HG02840 (cell line): ENCODE measurements around the gene BCAT1.
"Not testable (repeated sequence)": the region's sequence is repeated elsewhere in the genome, so short reads cannot be mapped to it uniquely, and the experiment has no call there.

Source experiments
- ATAC-seq: cut with Tn5 transposase; IDR thresholded peaks from one replicate; pipeline ENCODE4 v1.9.1; 2021; ENCODE audit warnings: mild to moderate bottlenecking, moderate library complexity, moderate number of reproducible peaks; ENCODE audit not compliant: unreplicated experiment, low FRiP score

Gene BCAT1

DNA sequence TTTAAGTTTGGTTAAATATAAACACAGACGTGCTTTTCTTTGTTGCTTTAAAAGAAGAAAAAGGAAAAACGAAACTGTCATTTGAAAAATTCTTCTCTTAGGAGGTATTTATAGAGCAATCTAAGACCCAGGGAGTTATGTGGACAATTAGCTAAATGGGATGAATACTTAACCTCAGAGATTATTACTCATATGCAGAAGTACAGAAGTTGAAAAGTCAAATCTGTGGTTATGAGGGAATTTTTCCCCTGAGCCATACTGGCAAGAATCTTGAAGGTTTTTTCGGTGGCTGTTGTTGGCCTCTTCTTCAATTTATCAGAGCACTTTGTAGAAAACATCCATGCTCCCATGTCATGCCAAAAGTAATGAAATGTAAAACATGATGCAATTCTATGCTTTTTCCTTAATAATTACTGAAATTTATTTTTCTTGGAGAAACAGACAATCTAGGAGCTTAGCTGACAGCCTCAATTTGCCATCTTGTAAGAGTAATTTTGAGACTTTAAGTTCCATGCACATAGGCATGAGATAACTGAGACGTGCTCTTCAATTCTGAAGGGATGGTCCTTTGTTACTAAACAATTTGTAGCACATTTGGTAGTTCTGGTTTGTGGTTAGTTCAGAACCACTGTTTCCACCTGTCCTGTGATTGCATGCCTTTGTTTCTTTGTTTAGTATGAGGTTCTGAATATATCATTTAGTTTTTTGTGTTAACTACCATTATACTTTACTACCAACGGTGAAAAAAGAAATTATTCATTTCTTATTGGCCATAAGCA lies 126.6 kb downstream of the BCAT1 start:
- peak; percentile 75 for ATAC-seq

DNA sequence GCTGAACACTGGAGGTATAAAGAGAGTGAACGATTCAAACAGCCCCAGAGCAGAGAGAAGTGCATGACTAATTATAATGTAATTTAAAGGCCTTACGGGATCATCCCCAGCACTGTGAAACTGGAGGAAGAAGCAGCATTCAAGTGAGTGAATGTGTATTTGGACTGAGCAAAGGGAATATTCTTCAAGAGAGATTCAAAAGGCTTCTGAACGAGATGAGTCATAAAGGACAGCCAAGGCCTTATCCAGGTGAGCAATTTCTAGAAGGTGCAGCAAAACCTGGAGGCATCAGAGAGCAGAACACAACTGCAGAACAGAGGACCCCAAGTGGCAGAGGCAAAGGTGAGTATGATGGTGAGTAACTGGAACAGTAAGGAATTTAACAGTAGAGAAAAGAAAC lies 127.2 kb downstream of the BCAT1 start:
- ATAC-seq = peak; percentile 56

DNA sequence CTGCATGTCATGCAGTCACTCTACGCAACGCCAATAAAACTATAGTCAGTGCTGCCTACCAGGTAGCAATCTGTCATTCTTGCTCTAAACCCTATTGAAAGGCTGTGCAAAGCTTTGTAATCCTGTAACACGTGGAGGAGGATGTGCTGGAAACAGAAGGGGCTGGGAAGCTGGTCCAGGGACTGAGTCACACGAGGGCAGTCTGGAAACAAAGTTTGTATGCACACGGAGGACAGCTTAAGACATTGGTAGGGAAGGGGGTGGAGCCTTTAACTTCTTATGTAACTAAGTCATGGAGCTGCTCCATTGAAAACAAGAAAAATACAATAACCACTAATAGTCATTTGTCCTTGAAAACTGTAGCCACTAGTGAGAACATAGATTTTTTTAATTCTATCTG lies 128.0 kb downstream of the BCAT1 start:
- no peak for ATAC-seq

DNA sequence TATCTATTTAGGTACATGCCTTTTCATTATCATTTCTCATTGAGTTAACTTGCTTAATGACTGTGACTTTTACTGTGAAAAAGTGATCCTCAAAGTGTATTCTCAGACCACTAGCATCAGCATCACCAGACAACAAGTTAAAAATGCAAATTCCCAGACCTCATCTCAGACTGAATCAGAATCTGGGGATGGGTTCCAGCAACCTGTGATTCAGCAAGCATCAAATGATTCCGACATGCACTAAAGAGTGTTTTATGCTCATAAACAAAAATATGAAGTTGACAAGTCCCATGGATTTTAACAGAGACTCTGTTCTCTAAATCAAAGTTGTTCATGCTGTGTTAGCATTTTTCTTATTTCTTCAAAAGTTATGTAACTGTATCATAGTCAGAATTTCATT lies 130.6 kb downstream of the BCAT1 start:
- ATAC-seq = no peak

DNA sequence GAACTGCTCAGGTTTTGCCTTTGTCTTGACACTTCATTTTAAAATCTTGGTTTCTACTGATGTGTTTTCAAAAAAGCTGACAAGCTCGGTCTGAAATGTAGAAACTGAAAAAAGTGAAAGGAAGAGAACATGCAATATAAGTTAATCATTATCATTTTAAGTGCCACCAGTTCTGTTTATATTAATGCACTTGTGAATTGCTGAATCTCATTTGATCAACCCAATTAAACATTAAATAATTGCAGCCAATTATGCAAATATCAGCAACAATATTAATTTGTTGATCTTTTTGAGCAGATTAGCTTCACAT lies 133.8 kb downstream of the BCAT1 start:
- ATAC-seq = peak; percentile 36

DNA sequence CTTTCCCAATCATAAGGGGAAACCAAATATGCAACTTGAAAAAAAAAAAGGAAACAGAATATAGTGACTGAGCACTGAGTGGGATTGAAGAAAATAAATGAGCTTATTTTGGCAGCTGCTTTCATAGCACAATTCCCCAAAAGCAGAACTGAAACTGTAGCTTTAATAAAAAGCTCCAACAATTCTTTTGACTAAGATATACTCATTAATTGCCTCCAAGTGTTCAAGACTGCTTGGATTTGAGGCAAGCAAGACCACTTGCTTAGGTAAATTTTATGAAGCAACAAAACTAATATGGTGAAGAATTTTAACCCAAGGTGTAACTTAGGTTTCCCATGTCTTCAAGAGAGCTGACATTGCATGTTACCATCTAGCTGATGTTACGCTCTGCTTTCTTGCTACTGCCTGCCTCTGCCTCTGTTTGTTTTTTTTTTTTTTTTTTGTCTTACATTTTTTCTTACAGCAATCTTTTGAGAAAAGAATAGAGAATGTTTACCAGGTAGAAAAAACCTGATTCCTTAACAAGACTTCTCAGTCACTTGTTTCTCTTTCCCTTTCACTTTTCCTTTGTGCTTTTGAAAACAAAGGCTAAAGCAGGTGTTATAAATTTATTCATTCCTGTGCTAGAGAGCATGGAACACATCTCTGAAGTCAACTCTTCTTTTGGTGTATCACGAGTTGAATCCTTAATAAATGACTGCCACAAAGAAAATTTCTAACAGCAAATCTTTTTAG lies 134.4 kb downstream of the BCAT1 start:
- peak; percentile 82 for ATAC-seq

DNA sequence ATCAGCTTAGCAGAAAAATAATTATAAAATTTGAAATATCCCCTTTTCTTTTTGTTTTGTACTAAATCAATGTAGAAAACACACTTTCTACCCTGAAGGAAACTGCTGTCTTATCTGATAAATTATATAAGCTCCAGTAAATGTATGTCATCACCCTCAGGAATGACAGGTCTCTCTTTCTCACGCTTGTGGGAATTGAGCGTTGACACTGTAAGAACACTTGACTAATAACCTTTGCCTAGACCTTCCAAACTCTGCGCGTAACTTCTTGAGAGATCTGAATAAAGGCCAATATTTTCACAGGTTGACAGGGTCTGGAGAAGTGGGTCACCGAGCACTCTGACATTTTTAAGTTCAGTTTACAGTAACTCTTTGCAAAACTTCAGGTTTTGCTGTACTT lies 138.5 kb downstream of the BCAT1 start:
- no peak for ATAC-seq

DNA sequence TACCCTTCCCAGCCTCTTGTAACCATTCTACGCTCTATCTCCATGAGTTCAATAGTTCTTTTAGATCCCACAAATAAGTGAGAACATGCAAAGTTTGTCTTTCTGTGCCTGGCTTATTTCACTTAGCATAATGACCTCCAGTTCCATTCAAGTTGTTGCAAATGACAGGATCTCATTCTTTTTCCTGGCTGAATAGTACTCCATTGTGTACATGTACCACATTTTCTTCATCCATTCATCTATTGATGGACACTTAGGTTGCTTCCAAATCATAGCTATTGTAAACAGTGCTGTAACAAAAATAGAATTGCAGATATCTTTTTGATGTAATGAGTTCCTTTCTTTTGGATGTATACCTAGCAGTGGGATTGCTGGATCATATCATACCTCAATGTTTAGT lies 139.6 kb downstream of the BCAT1 start:
- not testable (repeated sequence) for ATAC-seq

DNA sequence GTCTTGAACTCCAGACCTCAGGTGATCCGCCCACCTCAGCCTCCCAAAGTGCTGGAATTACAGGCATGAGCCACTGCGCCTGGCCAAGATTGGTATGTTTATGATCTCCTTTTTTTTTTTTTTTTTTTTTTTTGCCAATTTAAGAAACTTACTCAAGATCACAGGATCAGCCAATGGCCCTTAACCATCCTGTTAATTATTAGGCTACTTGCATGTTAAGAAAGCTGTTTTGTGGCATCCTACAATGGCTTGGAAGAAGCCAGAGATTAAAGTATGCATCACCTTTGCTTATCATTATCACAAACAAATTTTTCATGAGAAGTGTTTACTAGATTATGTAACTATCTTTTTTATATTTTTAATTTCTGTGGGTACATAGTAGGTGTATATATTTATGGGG lies 140.2 kb downstream of the BCAT1 start:
- no peak for ATAC-seq

DNA sequence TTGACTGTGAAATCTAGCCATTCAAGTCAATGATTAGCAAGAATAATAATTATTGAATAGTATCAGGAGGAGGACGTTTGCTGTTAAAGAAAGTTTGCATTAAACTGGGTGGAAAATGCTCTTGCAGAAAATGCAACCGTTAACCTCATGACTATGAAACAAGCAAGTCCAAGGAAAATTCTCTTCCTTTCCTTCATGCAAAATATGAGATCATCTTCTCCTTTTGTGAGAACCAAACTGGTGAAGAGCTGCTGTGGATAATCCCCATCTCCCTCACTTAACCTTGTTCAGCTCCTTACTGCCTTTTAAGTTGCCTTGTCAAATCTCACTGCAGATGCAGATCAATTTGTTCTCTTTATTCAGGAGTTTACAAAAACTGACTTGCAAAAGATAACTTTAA lies 142.5 kb downstream of the BCAT1 start:
- ATAC-seq = no peak

DNA sequence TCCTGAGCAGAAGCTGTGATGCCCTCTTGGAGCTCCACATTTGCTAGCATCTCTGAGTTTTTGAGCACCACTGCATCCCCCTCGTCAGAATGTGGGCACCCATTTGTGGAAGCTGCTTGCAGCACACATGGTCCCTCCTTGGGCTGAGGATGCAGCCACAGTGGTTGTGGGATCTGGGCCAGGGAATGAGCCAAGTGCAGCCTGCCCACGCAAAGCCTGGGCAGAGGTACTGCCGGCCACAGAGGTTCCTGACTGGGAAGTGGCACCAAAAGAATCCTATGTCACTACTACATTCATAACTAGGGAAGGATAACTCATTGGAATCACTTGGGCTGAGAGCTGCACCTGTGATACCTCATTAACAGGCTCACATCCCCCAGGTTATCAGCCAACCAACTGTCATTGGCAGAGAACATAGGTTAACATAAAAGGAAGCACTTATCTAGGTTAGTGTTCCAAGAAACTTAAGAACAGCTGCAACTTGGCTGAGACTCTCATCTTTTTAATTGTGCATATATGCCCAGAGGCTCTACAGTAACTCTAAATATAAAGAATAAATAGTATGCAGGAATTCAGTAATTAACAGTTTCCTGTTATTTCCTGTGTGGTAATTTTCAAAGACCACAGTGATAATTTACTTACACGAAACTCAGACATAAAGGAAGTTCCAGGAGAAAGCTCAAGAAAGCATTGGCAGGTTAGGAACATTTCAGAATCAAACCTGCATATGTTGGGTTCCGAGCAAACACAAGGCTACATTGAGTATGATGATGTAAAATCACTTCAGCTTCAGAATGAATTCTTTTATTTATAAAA lies 145.3 kb downstream of the BCAT1 start:
- no peak for ATAC-seq

DNA sequence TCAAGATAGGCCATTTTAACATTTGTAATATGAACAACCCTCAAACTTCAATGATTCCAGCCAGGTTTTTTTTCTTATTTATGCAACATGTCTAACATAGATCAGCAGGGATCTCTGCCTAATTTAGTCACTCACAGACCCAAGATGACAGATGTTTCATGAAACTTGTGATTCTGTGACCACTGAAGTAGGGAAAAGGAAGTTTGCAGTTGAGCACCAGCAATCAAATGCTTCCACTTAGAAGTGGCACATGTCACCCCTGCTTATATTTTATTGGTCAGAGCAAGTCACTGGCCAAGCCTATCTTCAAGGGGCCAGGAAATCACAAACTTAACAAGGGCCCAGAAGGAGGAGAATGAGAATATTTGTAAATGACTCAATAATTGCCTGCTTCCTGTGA lies 150.6 kb downstream of the BCAT1 start:
- peak; percentile 70 for ATAC-seq

DNA sequence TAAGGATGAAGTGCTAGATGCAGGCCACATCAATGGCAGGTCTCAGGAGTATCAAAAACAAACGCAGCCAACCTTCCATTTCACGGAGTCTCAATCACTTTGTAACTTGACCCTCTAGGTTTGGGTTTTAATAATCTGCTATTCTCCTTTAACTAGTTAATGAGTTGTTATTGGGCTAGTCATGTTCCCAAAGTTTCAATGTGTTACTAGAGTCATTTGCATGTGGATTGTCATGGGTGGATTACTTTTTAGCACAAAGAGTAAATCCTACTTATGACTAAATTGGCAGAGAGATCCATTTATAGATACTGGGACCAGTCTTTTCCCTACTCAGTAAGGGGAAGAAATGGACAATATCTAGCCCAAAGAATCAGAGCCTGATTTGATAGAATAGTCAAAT lies 151.0 kb downstream of the BCAT1 start:
- ATAC-seq = no peak

DNA sequence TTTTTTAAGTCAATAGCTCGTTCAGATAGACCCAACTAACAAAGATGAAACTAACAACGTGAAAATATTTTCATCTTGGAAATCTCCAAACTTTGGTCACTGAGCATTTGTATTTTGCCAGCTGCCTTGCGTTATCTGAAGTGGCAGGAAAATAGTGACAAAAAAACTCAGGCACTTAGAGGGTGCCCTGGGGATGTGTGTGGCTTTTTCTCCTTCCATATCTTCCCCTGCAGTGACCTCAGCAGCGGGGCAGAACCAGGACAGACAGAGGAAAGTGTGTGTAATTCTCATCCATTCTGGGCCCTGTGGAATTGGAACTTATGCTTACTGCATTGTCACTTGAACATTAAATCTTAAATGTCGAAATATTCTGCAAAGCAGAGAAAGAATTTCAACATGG lies 152.0 kb downstream of the BCAT1 start:
- no peak for ATAC-seq

DNA sequence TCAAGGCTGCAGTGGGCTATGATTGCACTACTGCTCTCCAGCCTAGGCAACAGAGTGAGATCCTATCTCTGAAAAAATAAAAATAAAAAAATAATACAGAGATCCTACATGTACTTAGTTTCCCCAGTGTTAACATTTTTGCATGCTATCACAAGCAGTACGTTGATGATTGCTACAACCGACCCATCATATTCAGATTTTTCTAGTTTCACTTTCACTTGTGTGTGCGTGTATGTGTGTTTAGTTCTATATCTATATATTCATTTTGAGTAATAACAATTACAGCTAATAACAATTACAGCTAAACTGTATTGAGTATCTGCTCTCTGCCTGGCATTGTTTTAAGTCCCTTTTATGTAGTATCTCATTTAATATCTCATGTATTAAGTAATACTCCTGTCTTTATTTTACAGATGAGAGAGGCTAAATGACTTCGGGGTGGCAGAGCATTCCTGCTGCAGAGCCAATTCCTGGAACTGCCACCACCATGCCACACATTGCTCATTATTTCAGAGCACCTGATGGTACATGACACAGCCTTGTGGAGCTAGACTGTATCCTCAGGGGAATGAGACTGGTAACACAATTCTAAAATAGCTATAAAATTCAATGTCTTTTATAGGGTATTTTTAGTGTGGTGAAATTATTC lies 153.1 kb downstream of the BCAT1 start:
- no peak for ATAC-seq

DNA sequence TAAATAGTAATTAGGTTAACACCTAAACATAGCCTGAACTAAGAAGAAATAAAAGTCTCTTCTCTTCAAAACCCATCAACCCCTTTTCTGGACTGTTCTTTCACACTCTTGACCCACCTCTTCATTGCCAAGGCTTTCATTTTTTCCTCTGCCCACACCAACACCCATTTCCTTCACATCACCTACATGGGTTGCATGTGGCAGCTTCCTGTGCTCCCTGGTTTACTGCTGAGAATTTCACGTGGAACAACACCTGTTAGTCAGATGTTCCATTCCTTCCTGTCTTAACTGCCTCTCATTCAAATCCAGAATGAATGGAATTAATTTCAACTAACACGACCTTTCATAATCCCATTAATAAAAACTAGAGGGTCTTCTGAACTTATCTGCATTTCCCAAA lies 157.3 kb downstream of the BCAT1 start:
- ATAC-seq = no peak

DNA sequence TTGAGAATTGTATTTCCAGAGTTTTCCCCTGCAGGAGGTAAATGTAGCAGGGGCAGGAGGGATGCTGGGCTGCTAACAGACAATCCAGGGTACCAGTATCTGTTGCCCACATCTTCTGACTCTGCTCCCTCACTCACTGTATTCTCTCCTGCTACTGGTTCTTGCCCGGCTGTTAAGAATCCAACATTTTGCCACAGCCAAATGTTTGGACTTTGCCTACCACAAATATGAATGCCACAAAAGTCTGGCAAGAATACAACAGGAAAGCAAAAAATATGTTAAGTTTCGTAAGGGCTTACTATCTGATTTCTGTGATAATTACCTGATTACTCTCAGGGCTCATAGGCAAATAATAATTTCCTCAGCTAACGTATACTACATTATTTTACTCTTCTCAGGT lies 160.0 kb downstream of the BCAT1 start:
- ATAC-seq = no peak

DNA sequence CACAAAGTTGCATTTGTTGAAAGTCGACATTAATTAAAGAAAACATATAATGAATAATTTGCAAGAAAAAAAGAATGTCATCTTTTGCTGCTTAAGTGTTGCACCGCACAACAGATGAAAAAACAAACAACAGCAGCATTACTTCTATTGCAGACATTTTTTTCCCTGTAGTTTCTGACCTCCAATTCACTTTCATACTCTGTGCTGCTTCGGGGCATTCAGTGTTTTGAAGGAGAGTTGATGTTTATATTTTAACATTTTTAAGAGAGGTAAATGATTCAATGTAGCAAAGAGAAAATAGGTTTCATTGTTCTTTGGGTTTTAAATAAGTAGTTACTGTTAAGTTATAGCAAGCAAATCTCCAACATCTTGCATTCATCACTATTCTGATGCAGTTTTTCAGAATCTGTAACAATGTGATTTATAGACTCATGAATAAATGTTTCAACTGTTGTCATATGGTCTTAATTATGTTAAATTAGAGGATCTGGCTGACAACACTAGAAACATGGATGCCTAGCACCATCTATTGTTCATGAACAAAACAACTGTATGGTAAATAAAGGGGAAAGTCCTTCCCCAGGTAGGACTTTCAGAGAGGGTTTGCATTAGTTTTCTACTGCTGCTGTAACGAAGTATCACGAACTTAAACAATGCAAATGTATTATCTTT lies 168.1 kb downstream of the BCAT1 start:
- no peak for ATAC-seq

DNA sequence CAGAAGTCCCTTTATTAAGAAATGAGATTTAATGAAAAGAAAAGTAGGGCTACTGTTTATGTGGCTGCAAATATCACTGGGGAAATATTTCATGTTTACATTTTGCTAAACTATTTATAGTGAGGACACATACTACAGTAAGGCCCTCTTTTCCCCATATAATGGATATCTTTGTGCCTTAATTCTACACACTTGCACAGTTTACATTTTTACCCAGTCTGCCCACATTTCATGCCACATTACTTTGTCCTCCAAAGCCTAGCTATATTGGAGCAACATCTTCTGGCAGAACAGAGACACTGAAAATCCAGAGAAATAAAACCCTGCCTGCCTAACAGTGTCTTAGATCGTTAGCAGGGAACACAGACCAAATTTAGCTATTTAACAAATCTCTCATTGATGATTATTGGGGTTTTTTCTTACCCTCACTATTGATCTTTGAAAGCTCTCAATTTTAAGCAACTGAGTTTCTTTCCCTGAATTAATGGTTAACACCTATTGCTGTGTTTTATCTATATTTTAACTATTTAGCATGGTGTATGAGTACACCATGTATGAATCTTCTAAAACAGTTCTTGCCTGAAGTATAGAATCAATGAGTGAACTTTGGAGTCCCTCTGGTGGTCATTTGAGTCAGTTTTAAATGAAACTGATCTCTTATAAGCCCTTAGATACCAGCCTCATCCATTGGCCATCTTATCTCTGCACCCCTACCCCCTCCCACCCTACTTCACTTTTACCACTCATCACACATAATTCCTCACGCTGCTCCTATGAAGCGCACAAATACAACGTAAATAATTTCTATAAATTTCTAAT lies 170.2 kb downstream of the BCAT1 start:
- peak; percentile 54 for ATAC-seq

DNA sequence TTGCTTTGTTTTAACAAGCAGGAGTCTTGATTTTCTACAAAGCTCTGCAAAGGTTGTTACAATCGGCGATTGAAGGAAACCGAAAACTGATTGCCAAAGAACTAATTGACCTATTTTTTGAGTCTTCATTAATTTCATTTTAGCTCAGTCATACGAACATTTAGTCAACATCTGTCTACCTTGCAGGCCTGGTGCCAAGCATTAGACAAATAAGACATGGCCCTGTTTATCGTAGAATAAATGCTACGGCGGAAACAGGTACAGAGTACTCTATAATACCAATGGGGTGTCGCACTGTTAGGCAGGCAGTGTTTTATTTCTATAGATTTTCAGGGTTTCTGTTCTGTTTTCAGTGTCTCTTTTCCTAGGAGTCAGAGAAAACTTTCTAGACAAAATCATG lies 171.5 kb downstream of the BCAT1 start:
- no peak for ATAC-seq
